PFSK-1 (cell line): Measurements from ENCODE around the gene PLRG1.

Experiments used
- POLR2AphosphoS5 ChIP-seq: IDR thresholded peaks from 2 replicates; pipeline ENCODE4 v1.6.1; 2012; ENCODE audit warnings: low read depth, mild to moderate bottlenecking, control low read depth, low read length, moderate library complexity
- REST ChIP-seq, 2 experiments: IDR thresholded peaks; 2 replicates each; pipeline versions ENCODE4 v1.6.1 to v1.8.0; 2011 to 2012; ENCODE audit warnings: low read depth in 2 of 2, low read length in 2 of 2, control low read depth in 1 of 2, inconsistent platforms in 1 of 2, mild to moderate bottlenecking in 1 of 2, moderate library complexity in 1 of 2; ENCODE audit not compliant: insufficient read depth in 1 of 2
- SIN3A ChIP-seq: IDR thresholded peaks from 2 replicates; pipeline ENCODE4 v1.6.1; 2012; ENCODE audit warnings: mild to moderate bottlenecking, low read length, moderate library complexity, borderline replicate concordance; ENCODE audit not compliant: insufficient read depth
- TAF1 ChIP-seq: IDR thresholded peaks from 2 replicates; pipeline ENCODE4 v1.6.1; 2012; ENCODE audit warnings: low read length, control low read depth, borderline replicate concordance; ENCODE audit not compliant: insufficient read depth

- TF ChIP-seq POLR2AphosphoS5 (no peak), TAF1 (no peak), REST (IDR thresholded peaks at IDR 0.05; ENCODE audit: insufficient read depth in 1 of 2, low read depth in 2 of 2, low read length in 2 of 2) (no peak), SIN3A (no peak)
These were observed 28.6 kb downstream of the PLRG1 start for GRCh38 chr4:154521607-154522006.
